Psoas muscle (tissue), 8 donors: Measurements from ENCODE around the gene ZNF335. TPM values are rescaled to one million over a fixed set of nuclear protein-coding genes. Genes with fewer than 3 reads are reported as not detected.
A peak's percentile ranks its signal among the peaks of the same experiment; 100 is the strongest.
"Not testable (repeated sequence)": the region's sequence is repeated elsewhere in the genome, so short reads cannot be mapped to it uniquely, and the experiment has no call there.

Source experiments
- ATAC-seq, 4 donors: fragments of 200-7000 bp; cut with Tn5 transposase; one replicate each; pipeline ENCODE4 v1.9.1; 2020; ENCODE audit warnings: moderate library complexity in 3 of 4, mild to moderate bottlenecking in 2 of 4
- DNase-seq, 2 donors: peaks; one replicate each; pipeline ENCODE4 v3.0.0-alpha.2; 2020
- H3K27ac ChIP-seq: fragments of 200-600 bp; one replicate; pipeline ENCODE4 v1.8.0; 2022
- H3K27me3 ChIP-seq, 3 donors: fragments of 200-600 bp in 1 of 3; one replicate each; pipeline versions ENCODE4 v1.6.1 to v1.8.0; 2013 to 2022; ENCODE audit warnings: low read length in 2 of 3, mild to moderate bottlenecking in 2 of 3, moderate library complexity in 1 of 3; ENCODE audit not compliant: insufficient read depth in 3 of 3
- H3K36me3 ChIP-seq, 2 donors: fragments of 200-600 bp in 1 of 2; one replicate each; pipeline versions ENCODE4 v1.6.1 to v1.8.0; 2013 to 2022; ENCODE audit warnings: low read depth in 1 of 2, mild to moderate bottlenecking in 1 of 2, moderate library complexity in 1 of 2; ENCODE audit not compliant: insufficient read depth in 1 of 2
- H3K4me1 ChIP-seq: fragments of 200-600 bp; one replicate; pipeline ENCODE4 v1.8.0; 2022
- H3K4me3 ChIP-seq: fragments of 200-600 bp; one replicate; pipeline ENCODE4 v1.8.0; 2022; ENCODE audit warnings: mild to moderate bottlenecking
- H3K9me3 ChIP-seq: fragments of 200-600 bp; one replicate; pipeline ENCODE4 v1.8.0; 2022
- CTCF ChIP-seq: fragments of 200-600 bp; IDR thresholded peaks from one replicate; pipeline ENCODE4 v1.8.0; 2022; ENCODE audit warnings: antibody characterized with exemption
- WGBS, 3 donors: extraction: QIAGEN DNeasy Blood & Tissue Kit; methylation state at CpG; one replicate each; pipeline versions ENCODE4 v1.1.6 to v1.1.7; 2013; 5-methylcytosine and 5-hydroxymethylcytosine counted together
- intact Hi-C, 2 donors: fragments of 100-400 bp; cut with DNase I; formaldehyde crosslinking; loops; one replicate each; pipeline versions ENCODE4 v1.11.0 to v1.14.2; 2022
- polyA plus RNA-seq, 3 donors: library from polyadenylated mRNA; stranded (reverse); fragments of 200-250 nt; gene quantifications; one replicate each; pipeline ENCODE4 v1.2.3, GENCODE V29; 2013
- total RNA-seq, 4 donors: library from RNA; stranded (reverse); fragmentation: NEBNext Ultra II Directional in 2 of 4; extraction: Animal tissue kit (Norgen Biotek cat#: 25700) in 2 of 4; gene quantifications; one replicate each; pipeline versions ENCODE4 v1.2.1 to v1.2.4, GENCODE V29; 2021 to 2023
- donor health status: healthy with polysubstance abuse.
- donor health status: DM: no; HTN: no; CAD: no; lungs with moderate emphysema.
- donor health status: Bipolar disorder and iron deficiency.
- donor health status: healthy.
- donor health status: DM: yes; HTN: yes; CAD: no.
- donor health status: DM: no; HTN: no; CAD: no.
- donor health status: DM: no; HTN: no; CAD: no.
- donor health status: DM: yes; HTN: yes; CAD: no.

The ZNF335 gene
- total and polyA plus RNA-seq, 7 donors = 6.9 to 11.5 (median 10.2) TPM

GRCh38 chr20:45933266-45934045 lies 38.5 kb downstream of the ZNF335 start:
- peak; percentile 32 for TF ChIP-seq CTCF
- H3K4me3 ChIP-seq = peak overlapping the region; percentile 97
- DNase-seq = peak; percentile 61 to 82
- H3K9me3 ChIP-seq = no peaks in the 10 kb centered on the region
- H3K4me1 ChIP-seq = peaks cover 18% of the 10 kb centered on the region
- intact Hi-C loops = loop anchor here (5.0 to 10.0 kb wide), 2 partner anchors 41 to 1381 kb away; partner anchors contain the start of genes CTSA (in 2 of the 2) and NEURL2 (in 2 of the 2)
- peaks cover 4 to 23% of the 10 kb centered on the region in 2 donors for H3K36me3 ChIP-seq
- ATAC-seq = peak; percentile 6 to 36 (median 19)
- H3K27ac ChIP-seq = peak overlapping the region; percentile 100
- no peaks in the 10 kb centered on the region for H3K27me3 ChIP-seq
- WGBS, 3 donors = 21 to 28% (median 24%) methylated on average over 22 of the region's 22 CpGs

DNA sequence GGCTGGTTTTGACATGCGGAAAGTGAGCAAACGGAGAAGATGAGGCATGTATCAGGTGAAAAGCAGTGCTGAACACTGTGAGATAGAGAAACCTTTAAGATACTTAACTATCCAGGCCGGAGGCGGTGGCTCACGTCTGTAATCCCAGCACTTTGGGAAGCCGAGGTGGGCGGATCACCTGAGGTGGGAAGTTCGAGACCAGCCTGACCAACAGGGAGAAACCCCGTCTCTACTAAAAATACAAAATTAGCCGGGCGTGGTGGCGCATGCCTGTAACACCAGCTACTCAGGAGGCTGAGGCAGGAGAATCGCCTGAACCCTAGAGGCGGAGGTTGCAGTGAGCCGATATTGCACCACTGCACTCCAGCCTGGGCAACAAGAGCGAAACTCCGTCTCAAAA lies 40.3 kb downstream of the ZNF335 start:
- DNase-seq, H3K4me3 ChIP-seq, H3K9me3 ChIP-seq, ATAC-seq, H3K27ac ChIP-seq, H3K27me3 ChIP-seq: not testable (repeated sequence)
- WGBS, 3 donors = 91 to 94% (median 93%) methylated on average over 16 to 17 of the region's 17 CpGs
- intact Hi-C loops = loop anchor here (5.0 to 10.0 kb wide), 2 partner anchors 39 to 1383 kb away; partner anchors contain the start of genes CTSA (in 2 of the 2) and NEURL2 (in 2 of the 2)
- Histone ChIP-seq H3K4me1 (peaks cover 17% of the 10 kb centered on the region), H3K36me3 (peaks cover 0 to 10% of the 10 kb centered on the region in 2 donors)

DNA sequence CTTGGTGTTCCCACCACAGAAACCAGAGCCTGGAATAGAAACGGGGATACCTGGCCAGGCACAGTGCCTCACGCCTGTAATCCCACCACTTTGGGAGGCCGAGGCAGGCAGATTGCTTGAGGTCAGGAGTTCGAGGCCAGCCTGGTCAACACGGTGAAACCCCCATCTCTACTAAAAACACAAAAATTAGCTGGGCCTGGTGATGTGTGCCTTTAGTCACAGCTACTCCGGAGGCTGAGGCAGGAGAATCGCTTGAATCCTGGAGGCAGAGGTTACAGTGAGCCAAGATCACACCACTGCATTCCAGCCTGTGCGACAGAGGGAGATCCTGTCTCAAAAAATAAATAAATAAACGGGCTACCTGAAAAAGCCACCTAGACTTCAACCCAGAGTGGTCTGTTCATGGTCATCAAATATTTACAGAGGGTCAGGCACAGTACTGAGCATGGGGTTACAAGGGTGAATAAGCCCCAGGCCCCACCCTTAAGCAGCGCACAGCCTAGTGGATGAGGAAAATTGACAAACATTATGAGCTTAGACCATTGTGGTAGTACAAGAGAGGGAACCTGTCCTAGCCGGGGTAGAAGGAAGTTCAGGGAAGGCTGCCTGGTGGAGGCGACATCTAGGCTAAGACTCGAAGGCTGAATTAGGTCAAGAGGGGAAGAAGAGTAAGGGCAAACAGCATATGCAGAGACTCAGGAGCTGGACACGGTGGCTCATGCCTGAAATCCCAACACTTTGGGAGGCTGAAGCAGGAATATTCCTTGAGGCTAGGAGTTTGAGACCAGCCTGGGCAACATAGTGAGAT lies 44.7 kb downstream of the ZNF335 start:
- ATAC-seq (no peak), DNase-seq (no peak)
- no peak for TF ChIP-seq CTCF

DNA sequence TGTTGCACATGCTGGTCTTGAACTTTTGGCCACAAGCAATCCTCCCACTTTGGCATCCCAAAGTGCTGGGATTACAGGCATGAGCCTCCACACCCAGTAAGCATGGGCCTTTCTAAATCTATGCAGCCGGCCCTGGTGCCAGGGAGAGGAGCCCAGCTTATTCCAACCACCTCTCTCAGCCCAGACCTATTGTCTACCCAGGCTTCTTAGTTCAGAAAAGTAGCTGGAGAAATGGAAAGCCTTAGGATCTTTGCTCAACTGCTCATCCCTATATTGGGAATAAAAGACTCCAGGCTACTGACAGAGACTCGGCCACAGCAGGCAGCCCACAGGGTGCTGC lies 45.3 kb downstream of the ZNF335 start:
- ATAC-seq = no peak
- H3K27ac ChIP-seq = no peak overlapping the region
- no peaks in the 10 kb centered on the region for H3K9me3 ChIP-seq
- 50 to 63% (median 54%) methylated on average over 2 of the region's 2 CpGs for WGBS, 3 donors
- H3K4me3 ChIP-seq = no peak overlapping the region
- H3K4me1 ChIP-seq = peaks cover 14% of the 10 kb centered on the region
- DNase-seq = no peak
- H3K36me3 ChIP-seq = no peaks in the 10 kb centered on the region
- intact Hi-C loops = no loop called here
- H3K27me3 ChIP-seq = no peaks in the 10 kb centered on the region
- TF ChIP-seq CTCF = no peak

More for the DNA sequence above, 44.7 kb downstream of the ZNF335 start:
- WGBS, 3 donors = 79 to 84% (median 80%) methylated on average over 14 of the region's 14 CpGs
- H3K4me1 ChIP-seq = peaks cover 14% of the 10 kb centered on the region
- H3K27me3 ChIP-seq = no peaks in the 10 kb centered on the region
- intact Hi-C loops = no loop called here
- no peak overlapping the region for H3K27ac ChIP-seq
- no peak overlapping the region for H3K4me3 ChIP-seq
- no peaks in the 10 kb centered on the region for H3K9me3 ChIP-seq
- peaks cover 0 to 2% of the 10 kb centered on the region in 2 donors for H3K36me3 ChIP-seq
